ENCODE data around the gene PYGB.
"Not testable (repeated sequence)": the region's sequence is repeated elsewhere in the genome, so short reads cannot be mapped to it uniquely, and the experiment has no call there.

GRCh38 chr20:25334972-25335371 lies 87.1 kb downstream of the PYGB start:
- TF ChIP-seq CTCF (IDR thresholded peaks at IDR 0.05); SIN3A (IDR thresholded peaks at IDR 0.05; ENCODE audit: borderline replicate concordance, insufficient read depth, low read depth, low read length); POLR2AphosphoS5 (IDR thresholded peaks at IDR 0.05; ENCODE audit: low read depth, low read length); REST (IDR thresholded peaks at IDR 0.05; ENCODE audit: insufficient read depth in 1 of 2, low read depth in 2 of 2, low read length in 1 of 2): not testable (repeated sequence)

Measured in Panc1 (cell line).